ENCODE measurements around the gene FILIP1.
A peak's percentile ranks its signal among the peaks of the same experiment; 100 is the strongest.

- TF ChIP-seq EHMT2 (IDR thresholded peaks at IDR 0.05; ENCODE audit: low read depth) (no peak), SREBF2 (IDR thresholded peaks at IDR 0.05) (no peak), POLR2AphosphoS2 (conservative IDR thresholded peaks at IDR 0.05; ENCODE audit: low read length) (no peak), POLR2A (IDR thresholded peaks at IDR 0.05; ENCODE audit: low read length) (no peak), MAFK (IDR thresholded peaks at IDR 0.05; ENCODE audit: partially characterized antibody) (peak; percentile 37), RNF2 (IDR thresholded peaks at IDR 0.05; ENCODE audit: borderline replicate concordance, low read depth) (no peak), MAX (IDR thresholded peaks at IDR 0.05) (peak; percentile 27; the same call in 1 of the 2 replicates), GATA3 (IDR thresholded peaks at IDR 0.05; ENCODE audit: borderline replicate concordance) (peak; percentile 98)
- TF ChIP-seq, protein P1, sequence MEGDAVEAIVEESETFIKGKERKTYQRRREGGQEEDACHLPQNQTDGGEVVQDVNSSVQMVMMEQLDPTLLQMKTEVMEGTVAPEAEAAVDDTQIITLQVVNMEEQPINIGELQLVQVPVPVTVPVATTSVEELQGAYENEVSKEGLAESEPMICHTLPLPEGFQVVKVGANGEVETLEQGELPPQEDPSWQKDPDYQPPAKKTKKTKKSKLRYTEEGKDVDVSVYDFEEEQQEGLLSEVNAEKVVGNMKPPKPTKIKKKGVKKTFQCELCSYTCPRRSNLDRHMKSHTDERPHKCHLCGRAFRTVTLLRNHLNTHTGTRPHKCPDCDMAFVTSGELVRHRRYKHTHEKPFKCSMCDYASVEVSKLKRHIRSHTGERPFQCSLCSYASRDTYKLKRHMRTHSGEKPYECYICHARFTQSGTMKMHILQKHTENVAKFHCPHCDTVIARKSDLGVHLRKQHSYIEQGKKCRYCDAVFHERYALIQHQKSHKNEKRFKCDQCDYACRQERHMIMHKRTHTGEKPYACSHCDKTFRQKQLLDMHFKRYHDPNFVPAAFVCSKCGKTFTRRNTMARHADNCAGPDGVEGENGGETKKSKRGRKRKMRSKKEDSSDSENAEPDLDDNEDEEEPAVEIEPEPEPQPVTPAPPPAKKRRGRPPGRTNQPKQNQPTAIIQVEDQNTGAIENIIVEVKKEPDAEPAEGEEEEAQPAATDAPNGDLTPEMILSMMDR (IDR thresholded peaks at IDR 0.05), result peak; percentile 70
- TF ChIP-seq, protein P2, sequence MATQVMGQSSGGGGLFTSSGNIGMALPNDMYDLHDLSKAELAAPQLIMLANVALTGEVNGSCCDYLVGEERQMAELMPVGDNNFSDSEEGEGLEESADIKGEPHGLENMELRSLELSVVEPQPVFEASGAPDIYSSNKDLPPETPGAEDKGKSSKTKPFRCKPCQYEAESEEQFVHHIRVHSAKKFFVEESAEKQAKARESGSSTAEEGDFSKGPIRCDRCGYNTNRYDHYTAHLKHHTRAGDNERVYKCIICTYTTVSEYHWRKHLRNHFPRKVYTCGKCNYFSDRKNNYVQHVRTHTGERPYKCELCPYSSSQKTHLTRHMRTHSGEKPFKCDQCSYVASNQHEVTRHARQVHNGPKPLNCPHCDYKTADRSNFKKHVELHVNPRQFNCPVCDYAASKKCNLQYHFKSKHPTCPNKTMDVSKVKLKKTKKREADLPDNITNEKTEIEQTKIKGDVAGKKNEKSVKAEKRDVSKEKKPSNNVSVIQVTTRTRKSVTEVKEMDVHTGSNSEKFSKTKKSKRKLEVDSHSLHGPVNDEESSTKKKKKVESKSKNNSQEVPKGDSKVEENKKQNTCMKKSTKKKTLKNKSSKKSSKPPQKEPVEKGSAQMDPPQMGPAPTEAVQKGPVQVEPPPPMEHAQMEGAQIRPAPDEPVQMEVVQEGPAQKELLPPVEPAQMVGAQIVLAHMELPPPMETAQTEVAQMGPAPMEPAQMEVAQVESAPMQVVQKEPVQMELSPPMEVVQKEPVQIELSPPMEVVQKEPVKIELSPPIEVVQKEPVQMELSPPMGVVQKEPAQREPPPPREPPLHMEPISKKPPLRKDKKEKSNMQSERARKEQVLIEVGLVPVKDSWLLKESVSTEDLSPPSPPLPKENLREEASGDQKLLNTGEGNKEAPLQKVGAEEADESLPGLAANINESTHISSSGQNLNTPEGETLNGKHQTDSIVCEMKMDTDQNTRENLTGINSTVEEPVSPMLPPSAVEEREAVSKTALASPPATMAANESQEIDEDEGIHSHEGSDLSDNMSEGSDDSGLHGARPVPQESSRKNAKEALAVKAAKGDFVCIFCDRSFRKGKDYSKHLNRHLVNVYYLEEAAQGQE (IDR thresholded peaks at IDR 0.05), result no peak
Measured at GRCh38 chr6:75368151-75368779, 125.3 kb downstream of the FILIP1 start.

All from A549 (cell line).